HG03439 (cell line): ENCODE results near the gene MVK.

Experiments used
- ATAC-seq: cut with Tn5 transposase; IDR thresholded peaks from one replicate; pipeline ENCODE4 v1.9.1; 2021; ENCODE audit warnings: mild to moderate bottlenecking, moderate library complexity; ENCODE audit not compliant: unreplicated experiment

MVK gene

GRCh38 chr12:109605599-109606228, 32.1 kb downstream of the MVK start:
- ATAC-seq, result no peak

- no peak for ATAC-seq
Observed at GRCh38 chr12:109606320-109607028, 32.9 kb downstream of the MVK start.

- ATAC-seq, result no peak
Observed at GRCh38 chr12:109607618-109608017, 34.0 kb downstream of the MVK start.

GRCh38 chr12:109608270-109608669, 34.7 kb downstream of the MVK start:
- no peak for ATAC-seq

GRCh38 chr12:109608793-109609192, 35.2 kb downstream of the MVK start:
- no peak for ATAC-seq

- no peak for ATAC-seq
Observed at GRCh38 chr12:109609342-109609741, 35.7 kb downstream of the MVK start.

- no peak for ATAC-seq
Observed at GRCh38 chr12:109610523-109610922, 36.9 kb downstream of the MVK start.

GRCh38 chr12:109611223-109611622, 37.6 kb downstream of the MVK start:
- ATAC-seq, result no peak

- no peak for ATAC-seq
Observed at GRCh38 chr12:109612003-109612402, 38.4 kb downstream of the MVK start.

- ATAC-seq, result no peak
Observed at GRCh38 chr12:109612975-109613502, 39.4 kb downstream of the MVK start.

GRCh38 chr12:109613649-109614455, 40.3 kb downstream of the MVK start:
- ATAC-seq, result no peak

- no peak for ATAC-seq
Observed at GRCh38 chr12:109615556-109616229, 42.1 kb downstream of the MVK start.

GRCh38 chr12:109617491-109617890, 43.9 kb downstream of the MVK start:
- no peak for ATAC-seq

- ATAC-seq, result no peak
Observed at GRCh38 chr12:109618082-109618481, 44.5 kb downstream of the MVK start.

GRCh38 chr12:109619002-109619604, 45.5 kb downstream of the MVK start:
- ATAC-seq, result no peak

GRCh38 chr12:109621211-109621694, 47.7 kb downstream of the MVK start:
- no peak for ATAC-seq

GRCh38 chr12:109621901-109622364, 48.3 kb downstream of the MVK start:
- no peak for ATAC-seq

GRCh38 chr12:109624467-109624866, 50.9 kb downstream of the MVK start:
- no peak for ATAC-seq

- ATAC-seq, result no peak
Observed at GRCh38 chr12:109625131-109625559, 51.6 kb downstream of the MVK start.

GRCh38 chr12:109625749-109626377, 52.3 kb downstream of the MVK start:
- ATAC-seq, result no peak
